MG63 (cell line): Measurements from ENCODE around the gene LONRF2. TPM values are rescaled to one million over a fixed set of nuclear protein-coding genes. Genes with fewer than 3 reads are reported as not detected.
A peak's percentile ranks its signal among the peaks of the same experiment; 100 is the strongest.

ENCODE experiments used
- DNase-seq: peaks from one replicate; pipeline ENCODE4 v3.0.0-alpha.2; 2020
- H3K27me3 ChIP-seq: fragments of 250-450 bp; sonication (Bioruptor Pico); 2 replicates; pipeline ENCODE4 v1.5.1; 2020; ENCODE audit warnings: mild to moderate bottlenecking, moderate library complexity
- H3K36me3 ChIP-seq: fragments of 250-450 bp; sonication (Bioruptor Pico); 2 replicates; pipeline ENCODE4 v1.5.1; 2020; ENCODE audit warnings: mild to moderate bottlenecking, moderate library complexity
- H3K4me3 ChIP-seq: fragments of 250-450 bp; sonication (Bioruptor Pico); 2 replicates; pipeline ENCODE4 v1.5.1; 2020; ENCODE audit warnings: mild to moderate bottlenecking, moderate library complexity
- H3K9me3 ChIP-seq: fragments of 250-450 bp; sonication (Bioruptor Pico); 2 replicates; pipeline ENCODE4 v1.5.1; 2020; ENCODE audit warnings: mild to moderate bottlenecking, moderate library complexity
- total RNA-seq: library from RNA; depleted of rRNA; stranded (reverse); fragments of >200 nt; shearing (Covaris generic); gene quantifications from 2 replicates; pipeline ENCODE4 v1.2.3, GENCODE V29; 2014; ENCODE audit warnings: low replicate concordance

LONRF2 gene
- total RNA-seq, 1 experiment from 2014 or later = 1.4 TPM

DNA sequence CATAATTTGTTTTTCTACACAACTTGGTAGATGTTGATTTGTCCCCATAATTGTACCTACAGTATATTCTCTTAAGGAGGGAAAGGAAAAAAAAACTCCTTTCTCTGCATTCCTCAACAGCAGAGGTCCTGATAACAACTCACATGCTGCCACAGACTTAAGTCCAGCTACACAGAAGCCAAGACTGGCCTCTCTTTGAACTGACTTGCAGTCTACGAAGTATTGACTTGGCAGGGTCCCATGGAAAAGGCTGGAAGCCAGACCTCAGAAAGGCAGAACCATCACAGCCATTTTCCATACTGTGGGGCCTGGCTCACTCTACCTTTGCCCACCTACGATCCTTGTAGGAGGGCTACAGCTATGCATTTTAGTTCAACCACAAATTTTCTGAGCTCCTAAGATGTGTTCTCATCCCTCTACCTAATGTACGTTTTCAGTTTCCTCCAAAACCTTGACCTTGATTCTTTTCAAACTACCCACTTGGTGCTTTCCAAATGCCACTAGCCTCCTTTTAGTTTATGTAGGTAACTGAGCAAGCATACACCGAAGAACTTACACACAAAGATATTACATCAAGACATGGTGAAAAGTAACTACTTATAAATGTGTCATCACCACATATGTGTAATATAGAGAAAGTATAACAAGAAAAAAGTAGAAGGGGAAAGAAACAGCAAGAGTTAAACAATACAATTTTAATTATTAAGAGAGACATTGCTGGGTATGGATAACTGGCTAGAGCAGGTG, 12.2 kb downstream of the LONRF2 start:
- H3K9me3 ChIP-seq = no peaks in the 10 kb centered on the region
- no peak overlapping the region for H3K4me3 ChIP-seq
- DNase-seq = no peak
- no peaks in the 10 kb centered on the region for H3K36me3 ChIP-seq
- H3K27me3 ChIP-seq = no peaks in the 10 kb centered on the region

DNA sequence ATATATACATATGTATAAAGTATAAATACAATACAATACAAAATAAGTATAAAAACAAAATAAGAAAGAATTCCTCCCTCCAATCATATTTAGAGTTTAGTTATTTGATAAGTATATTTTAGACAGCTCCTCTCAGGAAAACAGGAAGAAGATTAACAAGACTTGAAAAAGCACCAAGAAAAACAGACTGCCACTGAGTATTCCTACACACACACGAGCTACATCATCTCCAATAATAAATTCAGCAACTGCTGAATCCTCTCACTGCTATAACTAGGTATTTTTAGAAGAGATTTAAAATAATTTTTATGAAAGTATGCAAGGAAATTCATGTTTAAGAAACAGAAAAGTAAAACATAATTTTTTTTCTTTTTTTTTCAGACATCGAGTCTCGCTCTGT, 13.0 kb downstream of the LONRF2 start:
- no peaks in the 10 kb centered on the region for H3K27me3 ChIP-seq
- H3K36me3 ChIP-seq = no peaks in the 10 kb centered on the region
- no peak overlapping the region for H3K4me3 ChIP-seq
- DNase-seq = no peak
- no peaks in the 10 kb centered on the region for H3K9me3 ChIP-seq

DNA sequence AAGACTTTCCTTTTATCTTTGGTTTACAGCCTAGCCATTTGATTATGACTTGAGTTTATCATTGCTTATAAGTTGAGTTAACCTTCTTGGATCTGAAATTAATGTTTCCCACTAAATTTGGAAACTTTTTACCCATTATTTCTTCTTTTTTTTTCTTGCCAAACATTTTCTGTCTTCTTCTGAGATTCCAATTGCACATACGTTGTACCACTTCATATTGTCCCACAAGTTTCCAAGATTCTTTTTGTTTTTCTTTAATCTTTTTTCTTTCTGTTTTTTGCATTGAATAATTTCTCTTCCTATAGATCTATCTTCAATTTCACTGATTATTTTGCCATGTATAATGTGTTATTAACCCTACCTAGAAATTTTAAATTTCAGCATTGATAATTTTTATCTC, 18.6 kb downstream of the LONRF2 start:
- DNase-seq = no peak
- H3K27me3 ChIP-seq = no peaks in the 10 kb centered on the region
- no peaks in the 10 kb centered on the region for H3K36me3 ChIP-seq
- H3K9me3 ChIP-seq = 0 out of 2 replicates have a peak, but pooled peaks cover 2% of the 10 kb centered on the region
- H3K4me3 ChIP-seq = no peak overlapping the region

GRCh38 chr2:100302585-100302892, 19.8 kb downstream of the LONRF2 start:
- H3K36me3 ChIP-seq = no peaks in the 10 kb centered on the region
- H3K4me3 ChIP-seq = no peak overlapping the region
- H3K27me3 ChIP-seq = no peaks in the 10 kb centered on the region
- DNase-seq = no peak
- H3K9me3 ChIP-seq = 0 out of 2 replicates have a peak, but pooled peaks cover 2% of the 10 kb centered on the region

DNA sequence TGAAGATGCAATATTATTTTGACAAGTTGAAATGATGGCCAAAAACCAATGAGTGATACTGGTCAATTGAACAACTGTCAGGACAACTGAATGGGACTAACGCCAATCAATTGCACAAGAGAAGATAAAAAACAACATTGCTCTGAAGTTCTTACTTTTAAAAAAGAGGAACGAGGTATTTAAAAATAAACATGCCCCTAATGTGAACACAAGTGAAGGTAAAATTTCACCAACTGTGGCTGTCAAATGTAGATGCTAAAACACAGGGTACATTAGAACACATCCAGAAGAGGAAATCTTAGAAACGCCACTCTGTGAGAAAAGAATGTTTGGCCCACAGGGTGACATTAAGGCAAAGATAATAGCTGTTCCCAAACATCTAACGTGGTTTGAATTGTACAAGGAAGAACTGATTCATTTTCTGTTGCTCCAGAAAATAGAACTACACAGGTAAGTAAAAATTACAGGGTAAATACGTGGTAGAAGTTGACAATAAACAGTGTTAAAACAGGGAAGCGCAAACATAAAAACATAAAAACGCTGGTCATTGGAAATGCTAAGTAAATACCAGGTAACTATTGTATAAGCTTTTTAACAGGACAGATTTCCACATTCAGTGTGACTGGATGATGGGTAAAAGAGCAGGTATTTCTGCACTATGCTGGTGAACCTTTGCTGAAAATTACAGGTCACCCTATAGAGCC, 20.3 kb downstream of the LONRF2 start:
- Histone ChIP-seq H3K4me3 (no peak overlapping the region), H3K27me3 (no peaks in the 10 kb centered on the region), H3K36me3 (no peaks in the 10 kb centered on the region), H3K9me3 (0 out of 2 replicates have a peak, but pooled peaks cover 2% of the 10 kb centered on the region)
- no peak for DNase-seq

- Histone ChIP-seq H3K4me3 (no peak overlapping the region), H3K9me3 (0 out of 2 replicates have a peak, but pooled peaks cover 2% of the 10 kb centered on the region), H3K27me3 (no peaks in the 10 kb centered on the region), H3K36me3 (no peaks in the 10 kb centered on the region)
- DNase-seq = no peak
Observed at GRCh38 chr2:100299548-100299947, 22.8 kb downstream of the LONRF2 start.

DNA sequence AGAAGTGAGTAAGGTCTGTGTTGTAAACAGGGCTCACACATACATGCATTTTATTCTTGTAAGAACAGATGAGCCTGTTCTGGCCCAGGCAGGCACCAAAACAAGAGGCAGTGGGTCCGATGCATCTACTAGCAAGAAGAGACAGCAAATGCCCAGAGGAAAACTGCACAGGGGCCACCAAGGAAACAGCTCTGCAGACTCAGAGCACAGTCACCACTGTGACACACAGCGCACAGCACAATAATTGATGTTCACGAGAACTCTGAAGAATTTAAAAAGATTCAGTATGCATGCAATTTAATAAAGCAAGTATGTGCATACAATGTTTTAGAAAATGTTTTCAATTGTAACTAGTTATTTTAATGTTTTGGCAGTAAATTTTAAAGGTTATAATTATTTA, 24.8 kb downstream of the LONRF2 start:
- no peaks in the 10 kb centered on the region for H3K27me3 ChIP-seq
- no peak overlapping the region for H3K4me3 ChIP-seq
- no peak for DNase-seq
- no peaks in the 10 kb centered on the region for H3K9me3 ChIP-seq
- no peaks in the 10 kb centered on the region for H3K36me3 ChIP-seq

GRCh38 chr2:100294162-100294497, 28.2 kb downstream of the LONRF2 start:
- Histone ChIP-seq H3K9me3 (no peaks in the 10 kb centered on the region), H3K27me3 (no peaks in the 10 kb centered on the region), H3K4me3 (no peak overlapping the region), H3K36me3 (no peaks in the 10 kb centered on the region)
- DNase-seq = no peak

DNA sequence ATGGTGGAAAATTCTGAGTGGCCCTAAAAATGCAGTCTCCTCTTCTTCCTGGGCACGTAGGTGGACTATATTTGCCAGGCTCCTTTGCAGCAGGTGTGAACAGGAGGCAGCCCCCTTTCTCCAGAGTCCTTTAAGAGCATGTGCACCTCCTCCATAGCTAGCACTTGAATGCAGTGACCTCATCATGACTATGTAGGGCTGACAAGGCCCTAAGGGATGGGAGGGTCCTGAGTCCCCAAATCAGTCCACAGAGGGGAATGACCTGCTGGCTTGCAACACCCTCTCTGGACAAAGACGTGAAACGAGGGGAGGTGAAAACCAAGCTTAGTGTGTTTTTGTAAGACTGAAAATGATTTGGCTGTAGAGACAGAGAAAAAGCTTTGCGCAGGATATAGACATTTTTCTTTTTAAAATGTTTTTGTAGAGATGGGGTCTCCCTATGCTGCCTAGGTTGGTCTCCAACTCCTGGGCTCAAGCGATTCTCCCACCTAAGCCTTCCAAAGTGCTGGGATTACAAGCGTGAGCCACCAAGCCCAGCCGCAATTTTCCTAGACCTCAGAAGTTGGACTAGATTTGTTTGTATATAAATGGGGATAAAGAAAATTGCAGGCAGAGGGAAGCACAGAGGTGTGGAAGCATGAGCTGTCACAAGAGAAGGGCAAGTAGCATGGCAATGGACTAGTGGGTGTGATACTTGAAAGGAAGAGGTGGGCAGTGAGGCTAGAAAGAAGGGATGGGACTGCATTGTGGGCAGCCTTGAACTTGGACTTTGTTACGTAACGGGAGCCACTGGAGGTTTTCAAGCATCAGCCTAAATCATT, 28.8 kb downstream of the LONRF2 start:
- H3K4me3 ChIP-seq = no peak overlapping the region
- DNase-seq = no peak

DNA sequence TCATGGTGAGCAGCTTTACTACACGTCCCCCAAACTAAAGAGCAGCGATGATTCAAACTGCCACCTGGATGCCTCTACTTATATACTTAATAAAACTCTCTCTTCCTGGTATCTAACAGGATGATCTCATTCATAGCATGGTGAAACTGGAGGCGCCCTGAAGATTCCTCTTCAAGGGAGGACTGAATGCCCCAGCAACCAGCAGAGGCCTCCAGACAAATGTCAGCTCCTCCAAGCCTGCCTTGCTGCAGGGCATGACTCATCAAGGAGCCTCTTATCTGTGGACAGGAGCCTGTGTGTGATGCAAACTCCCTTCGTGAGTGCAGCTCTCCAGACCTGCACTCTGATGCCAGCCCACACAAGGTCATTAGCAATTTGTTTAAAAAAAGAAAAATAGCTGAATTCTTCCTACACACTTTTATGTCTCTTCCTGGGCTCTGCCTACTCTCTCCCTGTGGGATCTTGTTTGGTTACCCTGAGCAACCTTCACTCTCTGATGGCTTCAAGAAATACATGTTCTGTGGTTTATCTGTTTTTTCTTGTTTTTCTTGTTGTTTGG, 30.2 kb downstream of the LONRF2 start:
- DNase-seq = peak; percentile 93

More for the DNA sequence above, 28.8 kb downstream of the LONRF2 start:
- Histone ChIP-seq H3K36me3 (no peaks in the 10 kb centered on the region), H3K27me3 (no peaks in the 10 kb centered on the region), H3K9me3 (no peaks in the 10 kb centered on the region)

GRCh38 chr2:100291152-100291970, 30.9 kb downstream of the LONRF2 start:
- H3K9me3 ChIP-seq = no peaks in the 10 kb centered on the region
- H3K27me3 ChIP-seq = no peaks in the 10 kb centered on the region
- no peaks in the 10 kb centered on the region for H3K36me3 ChIP-seq
- no peak overlapping the region for H3K4me3 ChIP-seq
- DNase-seq = peak; percentile 93

More for the DNA sequence above, 30.2 kb downstream of the LONRF2 start:
- Histone ChIP-seq H3K9me3 (no peaks in the 10 kb centered on the region), H3K36me3 (no peaks in the 10 kb centered on the region), H3K4me3 (no peak overlapping the region), H3K27me3 (no peaks in the 10 kb centered on the region)

- no peak for DNase-seq
- H3K27me3 ChIP-seq = no peaks in the 10 kb centered on the region
- H3K4me3 ChIP-seq = no peak overlapping the region
- H3K36me3 ChIP-seq = no peaks in the 10 kb centered on the region
- no peaks in the 10 kb centered on the region for H3K9me3 ChIP-seq
Observed at GRCh38 chr2:100290718-100291151, 31.6 kb downstream of the LONRF2 start.

DNA sequence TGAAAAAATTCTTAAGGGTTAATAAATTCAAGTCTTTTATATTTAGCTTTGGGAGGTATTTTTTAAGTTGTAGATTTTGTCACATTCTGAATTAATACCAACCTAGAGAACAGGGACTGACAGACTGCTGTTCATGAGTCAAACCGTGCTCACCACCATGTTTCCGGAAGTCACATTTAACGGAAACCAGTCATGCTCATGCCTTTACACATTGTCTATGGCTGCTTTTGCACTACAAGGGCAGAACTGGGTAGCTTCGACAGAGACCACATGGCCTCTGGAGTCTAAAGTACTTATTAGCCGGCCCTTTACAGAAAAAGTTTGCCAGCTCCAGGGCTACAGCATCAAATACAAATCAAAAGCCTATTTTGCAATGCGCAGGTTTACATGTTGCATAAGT, 33.3 kb downstream of the LONRF2 start:
- H3K9me3 ChIP-seq = no peaks in the 10 kb centered on the region
- no peaks in the 10 kb centered on the region for H3K27me3 ChIP-seq
- DNase-seq = no peak
- H3K4me3 ChIP-seq = no peak overlapping the region
- H3K36me3 ChIP-seq = no peaks in the 10 kb centered on the region

- no peaks in the 10 kb centered on the region for H3K9me3 ChIP-seq
- no peak for DNase-seq
- no peaks in the 10 kb centered on the region for H3K27me3 ChIP-seq
- no peak overlapping the region for H3K4me3 ChIP-seq
- no peaks in the 10 kb centered on the region for H3K36me3 ChIP-seq
Observed at GRCh38 chr2:100286318-100286717, 36.0 kb downstream of the LONRF2 start.

DNA sequence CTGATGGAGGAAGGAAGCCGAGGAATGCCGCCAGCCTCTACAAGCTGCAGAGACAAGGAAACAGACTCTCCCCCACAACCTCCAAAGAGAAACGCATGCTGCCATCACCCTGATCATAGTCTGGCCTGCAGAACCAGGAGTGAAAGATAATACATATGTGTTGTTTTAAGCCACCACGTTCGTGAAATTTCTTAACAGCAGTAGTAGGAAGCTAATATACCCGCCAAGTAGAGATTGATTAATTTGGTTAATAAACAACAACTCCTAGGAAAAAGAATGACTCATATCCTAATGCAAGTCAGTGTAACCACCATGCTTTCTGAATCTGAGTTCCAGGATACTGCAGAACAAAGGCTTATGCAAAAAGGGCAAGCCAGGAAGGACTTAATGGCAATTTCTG, 36.6 kb downstream of the LONRF2 start:
- no peak for DNase-seq
- no peaks in the 10 kb centered on the region for H3K9me3 ChIP-seq

GRCh38 chr2:100285011-100285410, 37.3 kb downstream of the LONRF2 start:
- no peak for DNase-seq
- Histone ChIP-seq H3K36me3 (no peaks in the 10 kb centered on the region), H3K9me3 (no peaks in the 10 kb centered on the region), H3K4me3 (no peak overlapping the region), H3K27me3 (no peaks in the 10 kb centered on the region)

More for the DNA sequence above, 36.6 kb downstream of the LONRF2 start:
- Histone ChIP-seq H3K36me3 (no peaks in the 10 kb centered on the region), H3K27me3 (no peaks in the 10 kb centered on the region), H3K4me3 (no peak overlapping the region)
